ENCODE results near the gene TSC22D2.

Gene TSC22D2

GRCh38 chr3:150374975-150375374 lies 33.1 kb upstream of the TSC22D2 start:
- no peak for DNase-seq (ENCODE audit: insufficient read length, low spot score)
- no peak for FAIRE-seq
- no peak for TF ChIP-seq CTCF (IDR thresholded peaks at IDR 0.05; ENCODE audit: insufficient read depth, missing control alignments)

- no peak for TF ChIP-seq CTCF (IDR thresholded peaks at IDR 0.05; ENCODE audit: insufficient read depth, missing control alignments)
- DNase-seq (ENCODE audit: insufficient read length, low spot score) (no peak), FAIRE-seq (no peak)
These were observed 31.9 kb upstream of the TSC22D2 start for GRCh38 chr3:150376001-150376848.

DNA sequence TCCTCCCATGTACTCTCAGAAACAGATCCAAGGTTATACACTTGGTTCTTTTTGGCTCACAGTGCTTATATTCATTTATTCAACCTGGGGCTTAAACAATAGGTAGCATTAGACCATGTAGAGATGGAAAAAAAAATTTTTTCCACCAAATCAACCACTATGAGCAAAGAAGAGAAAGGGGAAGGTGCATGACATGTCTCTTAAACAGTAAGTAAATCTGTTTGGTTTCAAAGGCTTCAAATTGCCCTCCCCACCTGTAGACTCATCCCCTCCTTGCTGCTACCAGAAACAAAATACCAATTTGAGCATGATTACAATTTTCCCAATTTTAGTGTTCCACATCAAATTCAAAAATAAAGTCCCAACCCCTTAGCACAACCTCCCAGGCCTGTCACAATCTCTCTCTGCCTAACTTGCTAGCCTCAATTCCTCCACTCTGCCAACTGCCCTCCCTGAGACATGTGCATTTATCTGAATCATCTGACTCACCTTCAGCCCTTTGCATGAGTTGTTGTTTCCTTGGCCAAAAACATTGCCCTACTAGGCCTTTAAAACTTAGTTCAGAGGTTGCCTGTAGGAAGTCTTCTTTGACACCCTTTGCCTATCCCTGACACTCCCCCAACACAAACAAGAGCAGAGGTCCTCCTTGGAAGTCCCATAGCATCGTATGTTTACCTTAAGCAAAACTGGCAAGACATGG lies 30.3 kb upstream of the TSC22D2 start:
- DNase-seq (ENCODE audit: insufficient read length, low spot score) (no peak), FAIRE-seq (no peak)
- TF ChIP-seq CTCF (IDR thresholded peaks at IDR 0.05; ENCODE audit: insufficient read depth, missing control alignments), result no peak

DNA sequence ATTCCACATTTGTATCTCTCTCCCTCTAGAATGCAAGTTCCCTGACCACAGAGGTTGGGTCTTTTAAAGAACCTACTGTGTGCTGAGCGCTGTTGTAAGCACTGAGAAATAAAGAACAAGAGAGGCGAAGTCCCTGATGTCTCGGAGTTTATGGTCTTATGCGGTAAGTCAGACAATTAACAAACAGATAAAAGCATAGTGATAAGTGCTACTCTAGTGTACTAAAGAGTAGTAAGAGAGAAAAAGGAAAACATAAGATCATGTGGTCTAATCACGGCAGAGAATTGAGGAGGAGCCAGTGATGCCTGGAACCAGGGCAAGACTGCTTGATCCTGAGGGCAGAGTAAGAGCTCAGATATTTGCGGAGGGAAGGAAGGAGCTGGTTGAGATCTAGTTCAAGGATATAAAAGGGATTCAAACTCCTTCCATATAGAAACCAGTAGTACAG lies 29.8 kb upstream of the TSC22D2 start:
- DNase-seq (ENCODE audit: insufficient read length, low spot score) (no peak), FAIRE-seq (no peak)
- TF ChIP-seq CTCF (IDR thresholded peaks at IDR 0.05; ENCODE audit: insufficient read depth, missing control alignments), result no peak

- FAIRE-seq (no peak), DNase-seq (ENCODE audit: insufficient read length, low spot score) (no peak)
- no peak for TF ChIP-seq CTCF (IDR thresholded peaks at IDR 0.05; ENCODE audit: insufficient read depth, missing control alignments)
These were observed 28.6 kb upstream of the TSC22D2 start for GRCh38 chr3:150379469-150379868.

GRCh38 chr3:150384296-150385212 lies 23.5 kb upstream of the TSC22D2 start:
- FAIRE-seq, result no peak
- TF ChIP-seq CTCF (IDR thresholded peaks at IDR 0.05; ENCODE audit: insufficient read depth, missing control alignments), result no peak
- DNase-seq (ENCODE audit: insufficient read length, low spot score), result no peak
